C1 segment of cervical spinal cord (tissue), 14 donors: ENCODE measurements around the gene PTPRD.
A peak's percentile ranks its signal among the peaks of the same experiment; 100 is the strongest.

Experiments used
- DNase-seq, 14 donors: peaks; one replicate each; lab custom pipeline; 2025; lab: John Stamatoyannopoulos, UW

PTPRD gene

DNA sequence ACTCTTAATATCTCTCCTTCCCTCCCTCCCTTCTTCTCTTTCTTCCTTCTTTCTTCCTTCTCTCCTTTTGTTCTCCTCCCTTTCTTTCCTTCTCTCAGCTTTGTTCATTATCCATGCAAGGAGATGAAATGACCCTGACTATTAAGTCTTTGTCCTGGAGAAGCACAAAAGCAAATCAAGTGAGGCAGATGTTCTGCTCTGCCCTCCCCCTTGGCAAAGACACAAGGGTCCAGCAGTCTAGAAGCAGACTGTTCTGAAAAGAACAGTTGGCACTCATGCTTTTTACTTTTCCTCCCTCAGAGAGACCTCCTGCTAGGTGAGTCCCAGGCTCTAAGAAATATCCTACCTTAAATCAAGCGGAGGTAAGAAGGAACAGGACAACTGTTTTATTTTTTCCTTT is 1745.7 kb downstream of the PTPRD start:
- no peak for DNase-seq

- DNase-seq, result no peak
These were observed 1748.3 kb downstream of the PTPRD start for GRCh38 chr9:8864545-8864896.

GRCh38 chr9:8863886-8864544 is 1748.8 kb downstream of the PTPRD start:
- no peak for DNase-seq

- peak in 1 of 14 donors; percentile 40 for DNase-seq
These were observed 1749.7 kb downstream of the PTPRD start for GRCh38 chr9:8863069-8863468.

DNA sequence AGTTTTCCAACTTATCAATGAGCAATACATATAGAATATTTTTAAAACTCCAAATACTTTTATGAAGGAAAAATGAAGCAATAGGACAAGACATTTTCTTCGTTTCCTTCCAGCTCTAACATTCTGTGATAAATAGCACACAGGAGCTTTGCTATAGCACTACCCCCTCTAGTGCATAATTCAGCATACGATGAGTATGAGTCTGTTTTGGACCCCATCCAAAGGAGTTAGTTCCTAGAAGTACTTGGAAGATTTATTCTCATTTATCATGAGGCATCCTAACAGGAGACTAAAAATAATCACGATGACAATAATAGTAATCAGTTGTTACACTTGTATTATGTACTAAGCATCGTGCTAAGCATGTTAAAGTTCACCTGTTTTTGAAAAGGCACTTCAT is 1751.9 kb downstream of the PTPRD start:
- DNase-seq, result no peak

- DNase-seq, result peak in 1 of 14 donors; percentile 17
These were observed 1752.7 kb downstream of the PTPRD start for GRCh38 chr9:8860086-8860485.

GRCh38 chr9:8859416-8859815 is 1753.4 kb downstream of the PTPRD start:
- DNase-seq, result peak in 2 of 14 donors; percentile 59 to 61

DNA sequence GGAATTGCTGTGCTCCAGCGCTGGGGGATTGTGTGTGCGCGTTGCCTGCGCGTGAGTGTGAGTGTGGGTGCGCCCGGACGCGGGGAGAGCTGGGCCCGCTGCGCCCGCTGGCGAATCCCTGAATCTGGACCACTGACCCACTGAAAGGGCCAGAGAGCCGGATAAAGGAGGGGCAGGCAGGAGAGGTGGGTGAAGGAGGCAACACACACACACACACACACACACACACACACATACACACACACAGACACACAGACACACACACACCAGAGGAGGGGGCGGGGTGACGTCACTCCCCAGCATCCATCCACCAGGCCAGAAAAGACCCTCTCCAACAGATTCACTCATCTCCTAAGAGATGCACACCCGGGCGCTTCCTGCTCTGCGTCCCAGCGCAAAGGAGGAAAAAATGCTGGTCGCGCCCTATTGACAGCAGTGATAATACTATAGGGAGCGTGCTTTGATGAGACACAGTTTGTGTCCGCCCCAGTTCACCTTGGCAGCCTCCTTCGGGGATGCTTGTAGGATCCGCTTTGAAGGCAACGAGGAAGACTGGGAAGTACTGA is 1754.1 kb downstream of the PTPRD start:
- peak in 6 of 14 donors; percentile 45 to 61 (median 56) for DNase-seq

GRCh38 chr9:8857926-8858595 is 1754.7 kb downstream of the PTPRD start:
- DNase-seq, result peak in 10 of 14 donors; percentile 39 to 82 (median 68)

DNA sequence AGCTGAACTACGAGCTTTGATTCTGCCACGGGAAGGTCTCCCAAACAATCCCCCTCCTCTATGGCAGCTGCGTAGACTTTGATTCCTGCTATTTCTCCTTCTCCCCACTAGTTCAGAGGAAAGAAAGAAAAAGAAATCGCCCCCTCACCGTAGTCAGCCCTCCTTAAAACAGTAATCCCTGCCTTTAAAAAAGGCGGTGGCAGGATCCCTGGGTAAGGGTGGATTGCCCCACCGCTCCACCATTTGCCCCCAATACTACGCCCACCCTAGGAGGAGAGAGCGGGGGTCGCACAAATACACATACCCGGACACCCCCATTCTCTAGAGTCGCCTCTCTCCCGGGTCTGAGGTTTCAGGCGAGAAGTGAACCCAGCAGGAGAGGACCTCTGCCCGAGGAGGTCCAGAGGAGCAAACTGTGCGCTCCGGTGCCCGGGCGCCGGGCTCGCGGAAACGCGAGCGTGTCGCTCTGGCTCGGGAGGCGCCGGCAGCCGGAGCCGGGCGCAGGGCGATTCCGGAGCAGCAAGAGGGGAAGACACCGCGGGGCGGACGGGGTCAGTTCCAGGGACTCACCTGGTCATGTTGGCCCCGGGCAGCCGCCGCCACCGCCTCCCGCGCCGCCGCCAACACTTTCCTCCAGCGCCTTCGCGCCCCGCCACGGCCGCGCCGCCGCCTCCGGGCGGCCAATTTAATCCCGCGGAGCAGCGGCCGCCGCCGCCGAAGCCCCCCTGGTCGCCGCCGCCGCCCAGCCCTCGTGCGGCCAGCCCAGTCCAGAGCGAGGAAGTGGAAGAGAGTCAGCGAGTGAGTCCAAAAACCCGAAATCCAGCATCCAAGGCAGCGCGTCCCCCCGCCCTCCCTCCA is 1755.5 kb downstream of the PTPRD start:
- peak in 7 of 14 donors; percentile 50 to 82 (median 67) for DNase-seq

DNA sequence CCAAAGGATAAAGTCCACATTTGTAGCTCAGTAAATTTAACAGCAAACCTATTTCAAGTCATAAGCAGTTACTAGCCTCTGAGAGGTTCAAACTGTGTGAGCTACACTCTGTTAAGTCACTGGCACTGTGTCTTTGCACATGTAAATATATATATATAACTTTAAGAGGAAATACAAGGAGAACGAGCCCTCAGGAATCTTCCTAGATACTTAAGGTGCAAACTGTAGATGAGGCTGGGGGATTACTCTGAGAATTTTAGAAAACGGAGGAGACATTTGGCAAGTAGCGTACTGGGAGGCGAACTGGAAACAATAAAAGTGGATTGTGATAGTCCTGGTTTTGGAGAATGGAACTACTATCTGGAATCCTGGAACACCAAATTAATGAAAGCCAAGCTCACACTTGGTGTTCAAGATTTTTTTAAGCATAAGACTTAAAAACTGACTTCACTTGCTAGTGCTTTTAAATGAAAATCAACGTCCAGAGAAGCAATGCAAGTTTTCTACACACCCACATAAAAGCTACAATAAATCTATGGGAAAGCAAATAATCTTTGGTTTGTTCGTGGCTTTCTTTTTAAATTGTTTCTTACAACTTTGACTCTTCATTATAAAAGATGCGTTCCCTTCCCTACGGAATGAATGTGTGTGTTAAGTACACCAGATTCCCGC is 1756.3 kb downstream of the PTPRD start:
- peak in 2 of 14 donors; percentile 59 to 62 for DNase-seq

DNA sequence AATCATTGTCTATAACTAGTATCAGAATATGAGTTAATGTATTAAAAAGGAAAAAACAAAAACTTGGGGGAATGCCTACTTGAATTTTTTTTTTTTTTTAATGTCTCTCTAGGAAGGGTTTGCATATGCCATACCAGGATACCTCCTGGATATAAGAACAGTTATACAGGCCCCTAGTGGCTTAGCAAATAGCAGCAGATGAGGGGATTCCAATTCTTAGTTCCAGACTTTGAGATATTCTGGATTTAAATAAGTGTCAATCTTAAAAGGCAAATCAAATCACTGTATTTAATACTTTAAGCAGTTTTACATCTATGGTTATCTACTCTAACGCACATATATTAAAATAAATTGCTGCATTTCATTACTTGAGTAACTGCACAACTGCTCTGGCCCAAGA is 1757.8 kb downstream of the PTPRD start:
- peak in 1 of 14 donors; percentile 77 for DNase-seq

DNA sequence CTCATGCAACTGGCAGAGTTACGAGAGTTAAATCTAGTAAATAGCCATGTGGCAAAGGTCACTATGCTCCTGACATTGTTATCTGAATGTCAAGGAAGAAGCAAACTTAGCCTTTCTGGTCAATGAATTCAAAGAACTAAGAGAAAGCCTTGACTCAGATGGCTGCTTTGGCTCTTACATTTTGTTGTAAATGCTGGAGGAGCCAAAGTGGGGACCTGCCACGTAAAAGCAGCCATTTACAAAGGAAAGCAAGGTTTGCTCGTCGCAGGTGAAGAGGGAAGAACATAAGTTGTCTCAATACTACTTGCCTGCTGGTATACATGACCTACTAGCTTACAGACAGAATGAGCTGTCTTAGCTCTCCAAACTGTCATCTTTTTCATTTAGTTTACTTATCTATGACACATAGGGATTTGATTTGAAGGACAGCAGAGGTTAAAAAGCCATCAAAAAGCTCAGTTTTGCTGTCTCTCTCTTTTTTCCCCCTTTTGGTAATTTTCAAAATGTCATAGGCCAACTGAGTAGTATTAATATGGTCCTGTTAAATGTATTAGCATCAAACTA is 1760.4 kb downstream of the PTPRD start:
- DNase-seq, result peak in 1 of 14 donors; percentile 39

GRCh38 chr9:8850914-8851313 is 1761.9 kb downstream of the PTPRD start:
- no peak for DNase-seq

- DNase-seq, result peak in 1 of 14 donors; percentile 23
These were observed 1767.0 kb downstream of the PTPRD start for GRCh38 chr9:8845808-8846207.

DNA sequence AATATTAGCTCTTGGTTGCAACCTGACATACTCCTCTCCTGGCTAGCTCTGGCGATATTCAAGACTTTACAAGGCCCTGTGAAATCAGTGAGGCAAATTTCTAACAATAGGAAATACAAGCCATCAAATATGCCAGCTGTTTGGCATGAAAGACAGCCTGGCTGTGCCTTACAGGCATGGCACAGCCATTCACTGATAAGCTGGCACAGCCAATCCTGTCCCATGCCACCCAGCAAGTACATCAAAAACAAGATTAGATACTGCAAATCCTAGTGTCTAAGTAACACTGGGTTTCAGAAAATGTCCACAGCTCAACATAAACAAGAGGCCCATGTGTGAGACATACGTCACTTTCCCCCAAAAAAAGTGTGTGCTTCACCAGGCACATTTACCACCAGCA is 1767.4 kb downstream of the PTPRD start:
- peak in 8 of 14 donors; percentile 23 to 54 (median 40) for DNase-seq

- DNase-seq, result no peak
These were observed 1768.3 kb downstream of the PTPRD start for GRCh38 chr9:8844549-8844948.

- DNase-seq, result no peak
These were observed 1770.2 kb downstream of the PTPRD start for GRCh38 chr9:8842402-8843193.

- DNase-seq, result no peak
These were observed 1774.7 kb downstream of the PTPRD start for GRCh38 chr9:8838136-8838535.

DNA sequence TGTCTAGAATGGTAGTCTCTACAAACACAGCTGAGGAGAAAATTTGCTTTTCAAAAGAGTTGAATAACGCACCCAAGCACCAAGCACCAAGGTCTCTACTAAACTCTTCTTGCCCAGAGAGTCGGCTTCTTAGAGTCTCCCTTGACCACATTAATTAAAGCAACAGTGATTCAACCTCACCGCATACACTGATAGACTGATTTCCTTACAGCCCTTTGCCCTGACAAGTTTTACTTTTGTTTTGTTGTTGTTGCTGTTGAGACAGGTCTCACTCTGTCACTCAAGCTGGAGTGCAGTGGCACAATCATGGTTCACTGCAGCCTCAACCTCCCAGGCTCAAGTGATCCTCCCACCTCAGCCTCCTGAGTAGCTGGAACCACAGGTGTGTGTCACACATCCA is 1777.5 kb downstream of the PTPRD start:
- DNase-seq, result no peak
